Stimulated activated CD4-positive, alpha-beta T cell treated with anti-CD3 and anti-CD28 coated beads, Interleukin-15, amount 100 ng/mL, for 48 hours (primary cell): ENCODE measurements around the gene FOXD2.

ENCODE experiments used
- DNase-seq, 2 donors: peaks; one replicate each; pipeline ENCODE4 v3.0.0-alpha.2; 2020; ENCODE audit warnings: low read depth in 2 of 2

Gene FOXD2

DNA sequence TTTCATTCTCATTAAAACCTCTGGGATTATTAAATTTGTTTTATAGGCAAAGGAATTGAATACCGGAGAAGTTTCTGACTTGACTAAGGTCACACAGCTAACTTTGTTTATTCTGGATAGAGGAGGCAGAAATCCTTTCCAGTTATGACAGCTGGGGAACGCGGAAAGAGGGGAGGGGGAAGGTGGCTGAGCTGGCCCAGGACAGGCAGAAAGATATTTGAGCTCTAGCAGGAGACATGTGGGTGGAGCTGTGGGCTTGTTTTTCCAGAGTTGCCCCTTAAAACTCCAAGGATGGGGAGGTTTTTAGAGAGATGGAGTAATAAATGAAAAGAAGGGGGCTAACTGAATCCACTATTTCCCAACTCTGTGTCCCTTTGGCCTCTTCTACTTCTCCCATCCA is 27.8 kb downstream of the FOXD2 start:
- no peak for DNase-seq

DNA sequence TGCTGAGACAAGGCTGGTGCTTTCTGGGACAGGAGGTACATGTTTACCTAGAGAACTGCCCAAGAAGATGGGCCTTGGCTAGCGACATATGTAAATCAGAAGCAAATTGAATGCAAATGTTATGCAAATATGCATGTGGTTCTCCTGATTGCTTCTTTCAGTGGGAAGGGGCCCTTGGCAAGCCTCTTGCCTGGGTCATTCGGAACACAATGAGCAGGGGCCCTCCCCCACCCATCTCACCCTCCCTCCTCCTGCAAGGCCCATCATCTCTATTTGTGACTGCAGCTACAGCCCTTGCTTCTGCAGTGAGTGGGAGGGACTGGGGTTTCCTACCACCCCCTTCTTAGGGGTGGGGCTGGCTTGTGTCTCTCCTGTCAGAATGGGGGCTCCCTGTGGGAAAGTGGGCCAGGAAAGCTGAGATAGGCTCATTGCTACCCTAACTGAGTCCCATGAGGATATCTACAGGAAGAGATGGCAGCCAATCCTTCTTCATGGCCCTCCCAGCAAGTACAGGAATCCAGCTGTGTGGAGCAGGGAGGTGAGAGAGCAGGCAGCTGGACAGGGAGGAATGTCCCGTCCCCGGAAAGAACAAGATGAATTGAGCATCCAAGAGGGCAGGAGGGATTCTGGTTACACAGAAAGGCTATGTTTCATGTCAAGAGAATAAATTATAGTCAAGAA is 31.0 kb downstream of the FOXD2 start:
- no peak for DNase-seq

DNA sequence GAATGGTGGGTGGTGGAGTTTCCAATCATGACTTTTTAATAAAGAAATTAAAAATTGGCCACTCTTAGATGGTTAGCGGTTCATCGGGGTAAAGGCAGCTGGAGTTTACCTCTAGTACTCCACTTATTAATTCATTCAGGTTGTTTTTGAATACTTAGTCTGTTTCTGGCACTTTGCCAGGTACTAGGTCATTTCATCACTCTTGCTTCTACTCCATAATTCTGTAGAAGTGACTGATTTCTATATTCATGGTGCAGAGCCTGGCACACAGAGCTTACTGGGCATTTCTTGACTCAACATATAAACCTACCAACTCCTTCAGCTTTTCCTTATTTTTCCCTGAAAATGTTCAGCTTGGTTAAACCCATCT is 31.5 kb downstream of the FOXD2 start:
- no peak for DNase-seq

DNA sequence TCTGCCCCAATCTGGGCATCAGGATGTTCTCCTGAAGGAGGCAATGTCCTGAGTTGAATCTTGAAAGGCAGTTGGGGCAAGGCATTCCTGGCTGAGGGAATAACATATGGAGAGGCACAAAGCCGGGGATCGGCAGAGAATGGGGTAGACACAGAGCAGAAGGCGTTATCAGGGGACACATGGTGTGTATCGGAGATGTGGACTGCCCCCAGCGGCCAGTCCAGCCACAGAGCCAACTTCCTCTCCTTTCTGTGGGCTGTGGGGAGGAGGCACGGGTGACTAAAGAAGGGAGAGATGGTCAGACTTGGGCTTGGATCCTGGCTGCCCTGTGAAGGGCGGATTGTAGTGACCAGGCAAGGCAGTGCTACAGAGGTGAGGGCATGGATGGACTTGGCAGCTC is 32.1 kb downstream of the FOXD2 start:
- DNase-seq, result no peak

DNA sequence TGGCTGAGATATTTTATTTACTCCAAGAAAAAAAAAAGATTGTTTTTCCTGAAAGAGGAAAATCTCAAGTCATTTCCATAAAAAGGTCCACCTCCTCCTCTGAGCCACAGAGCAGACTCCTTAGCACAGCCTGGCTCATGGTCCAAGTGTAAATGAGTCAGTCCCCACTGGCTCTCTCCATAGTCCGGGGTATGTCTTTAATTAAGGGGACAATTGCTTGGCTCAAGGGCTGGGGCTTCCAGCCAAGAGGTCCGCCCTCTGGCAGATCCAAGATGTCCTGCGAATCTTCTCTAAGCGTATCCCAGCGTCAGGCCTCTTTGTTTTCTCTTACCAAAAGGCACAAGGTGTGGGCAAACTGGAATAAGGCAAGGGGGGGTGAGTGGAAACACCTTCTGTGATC is 33.3 kb downstream of the FOXD2 start:
- DNase-seq, result no peak

DNA sequence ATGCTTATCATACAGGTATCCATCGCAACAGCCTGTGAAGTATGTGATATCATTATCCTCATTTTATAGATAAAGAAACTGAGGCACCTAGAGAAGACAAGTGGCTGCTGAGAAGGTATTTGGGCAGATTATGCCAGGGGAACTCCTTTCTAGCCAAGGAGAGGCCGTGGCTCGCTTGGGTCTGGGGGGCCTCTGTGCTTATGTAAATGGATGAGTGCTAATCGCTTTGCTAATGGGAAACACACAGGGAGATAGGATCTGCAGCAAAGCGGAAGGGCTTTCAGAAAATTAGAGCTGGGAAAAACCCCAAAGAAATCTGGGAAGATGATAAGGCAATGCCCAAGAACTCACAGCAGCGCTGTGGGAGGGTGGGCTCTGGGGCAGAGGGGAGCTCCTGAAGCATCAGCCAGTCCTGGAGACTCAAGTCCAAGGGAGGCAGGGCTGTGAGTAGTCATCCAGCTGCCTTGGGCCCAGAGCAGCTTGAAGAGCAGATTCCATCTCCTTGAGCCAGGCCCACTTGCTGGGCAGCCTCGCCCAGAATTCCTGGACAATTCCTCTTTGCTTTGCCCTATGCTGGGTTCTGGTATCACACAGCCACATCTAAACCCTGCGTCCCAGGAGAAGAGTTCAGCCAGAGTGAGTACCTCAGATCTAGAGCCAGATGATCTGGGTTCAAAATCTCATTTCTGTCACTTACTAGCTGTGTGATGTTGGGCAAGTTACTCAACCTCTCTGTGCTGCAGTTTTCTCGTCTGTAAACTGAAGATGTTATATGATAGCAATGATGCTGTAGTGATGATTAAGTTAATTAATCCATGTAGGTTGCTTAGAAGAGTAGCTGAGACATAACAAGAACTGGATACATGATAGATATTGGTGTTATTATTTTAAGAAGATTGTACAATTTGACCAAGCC is 36.7 kb downstream of the FOXD2 start:
- no peak for DNase-seq

DNA sequence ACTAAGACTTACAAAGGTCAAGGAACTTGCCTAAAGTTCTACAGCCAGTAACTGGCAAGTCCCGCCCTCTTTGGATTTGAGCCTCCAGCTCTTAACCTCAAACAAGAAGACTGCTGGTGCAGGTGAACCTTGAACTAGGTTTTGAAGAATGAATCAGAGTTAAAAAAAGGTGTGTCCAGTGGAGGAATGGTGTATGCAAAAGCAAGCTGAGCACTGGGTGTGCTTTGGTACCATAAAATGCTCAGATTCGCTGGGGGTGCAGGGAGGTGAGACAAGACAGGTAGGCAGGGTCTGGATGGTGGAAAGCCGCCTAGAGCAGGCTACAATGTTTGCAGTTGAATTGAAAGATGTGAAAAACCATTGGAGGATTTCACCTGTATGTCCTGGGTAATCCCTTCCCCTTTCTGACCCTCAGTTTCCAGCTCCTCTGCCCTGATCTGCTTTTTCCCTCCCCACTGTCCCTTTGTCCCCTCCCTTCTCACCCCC is 39.8 kb downstream of the FOXD2 start:
- no peak for DNase-seq

DNA sequence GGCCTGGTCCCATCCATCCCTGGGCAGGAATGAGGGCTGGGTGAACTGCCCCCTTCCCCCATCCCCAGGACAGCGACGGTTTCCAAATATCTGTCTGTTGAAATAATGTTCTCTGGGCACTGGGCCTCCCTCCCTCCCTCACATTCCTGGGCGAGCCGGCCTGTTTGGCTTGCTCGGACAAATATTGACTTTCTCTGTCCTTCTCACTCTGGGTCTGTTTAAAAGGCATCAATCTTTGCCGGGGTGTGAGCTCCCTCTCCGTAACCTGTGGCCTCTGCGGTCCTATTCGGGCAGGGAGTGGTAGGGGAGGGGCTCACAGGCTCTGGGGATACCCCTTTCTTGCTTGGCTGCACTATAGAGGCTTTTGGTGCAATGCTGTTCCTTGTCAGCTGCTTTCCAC is 40.2 kb downstream of the FOXD2 start:
- DNase-seq, result no peak

DNA sequence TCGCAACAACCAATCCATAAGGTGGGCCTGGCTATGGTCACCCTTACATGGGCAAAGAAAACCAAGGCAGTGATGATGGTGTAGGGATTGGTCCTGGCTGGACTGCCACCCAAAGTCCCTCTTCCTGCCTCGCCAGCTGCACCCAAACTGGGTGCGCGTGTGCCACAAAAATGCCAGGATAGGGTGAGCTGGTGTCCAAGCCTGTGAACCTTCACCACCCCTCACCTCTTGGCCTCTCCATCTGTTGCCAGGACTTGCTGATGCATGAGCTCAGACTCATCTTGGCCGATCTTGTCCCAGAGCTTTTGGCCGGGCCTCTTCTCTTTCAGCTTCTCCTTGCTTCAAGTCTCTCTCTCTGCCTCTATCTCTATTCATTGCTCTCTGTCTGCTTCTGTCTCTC is 41.8 kb downstream of the FOXD2 start:
- no peak for DNase-seq

DNA sequence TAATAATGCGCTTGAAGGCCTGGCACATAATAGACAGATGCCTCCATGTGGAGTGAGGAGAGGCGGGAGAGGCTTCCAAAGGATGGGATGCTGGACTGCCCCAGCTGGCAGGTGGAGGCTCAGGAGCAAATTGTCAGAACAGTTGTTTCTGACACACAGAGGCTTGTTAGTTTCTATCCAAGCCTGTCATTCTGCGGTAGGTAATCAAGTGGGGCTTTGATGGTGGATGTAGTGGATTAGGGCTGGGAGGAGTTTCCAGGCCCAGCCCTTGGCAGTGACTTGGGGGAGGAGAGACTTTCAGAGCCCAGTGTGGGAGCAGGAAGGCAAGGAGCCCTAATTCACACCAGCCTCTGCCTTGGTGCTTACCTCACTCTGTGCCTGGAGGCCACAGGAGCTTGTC is 44.1 kb downstream of the FOXD2 start:
- DNase-seq, result no peak

DNA sequence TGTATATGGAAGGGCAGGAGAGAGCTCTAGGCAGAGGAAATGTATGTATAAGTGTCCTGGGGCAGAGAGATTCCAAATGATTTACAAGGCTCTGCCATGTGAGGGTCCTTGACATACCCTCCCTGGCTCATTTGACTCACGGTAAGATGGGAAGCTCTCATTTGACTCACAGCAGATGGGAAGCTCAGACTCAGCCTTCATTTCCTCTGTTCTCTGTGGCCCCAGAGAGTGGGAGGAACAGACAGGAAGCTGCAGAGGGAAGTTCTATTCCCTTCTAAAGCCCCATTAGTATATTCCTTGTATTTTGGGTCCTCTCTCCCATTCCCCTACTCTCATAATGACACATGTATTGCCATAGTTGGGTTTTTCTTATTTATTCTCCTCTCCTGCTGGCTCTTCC is 44.9 kb downstream of the FOXD2 start:
- DNase-seq, result no peak

DNA sequence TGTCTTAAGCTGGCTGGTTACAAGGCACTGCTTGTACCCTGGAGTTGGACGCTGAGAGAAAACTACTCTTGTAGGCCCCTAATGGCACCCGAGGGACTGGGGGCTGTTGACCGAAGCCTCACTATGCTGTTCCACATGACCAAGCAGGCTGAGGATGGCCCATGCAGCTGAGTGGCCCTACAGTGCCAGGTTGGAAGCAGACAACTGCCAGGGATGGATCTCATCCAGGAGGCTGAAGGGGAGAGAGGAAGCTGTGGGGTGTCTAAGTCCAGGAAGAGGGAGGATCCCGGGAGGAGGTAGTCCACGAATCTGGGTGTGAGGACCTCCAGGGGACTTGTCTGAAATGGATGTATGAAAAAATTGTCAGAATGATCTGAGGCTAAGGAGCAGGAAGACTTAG is 45.8 kb downstream of the FOXD2 start:
- no peak for DNase-seq

DNA sequence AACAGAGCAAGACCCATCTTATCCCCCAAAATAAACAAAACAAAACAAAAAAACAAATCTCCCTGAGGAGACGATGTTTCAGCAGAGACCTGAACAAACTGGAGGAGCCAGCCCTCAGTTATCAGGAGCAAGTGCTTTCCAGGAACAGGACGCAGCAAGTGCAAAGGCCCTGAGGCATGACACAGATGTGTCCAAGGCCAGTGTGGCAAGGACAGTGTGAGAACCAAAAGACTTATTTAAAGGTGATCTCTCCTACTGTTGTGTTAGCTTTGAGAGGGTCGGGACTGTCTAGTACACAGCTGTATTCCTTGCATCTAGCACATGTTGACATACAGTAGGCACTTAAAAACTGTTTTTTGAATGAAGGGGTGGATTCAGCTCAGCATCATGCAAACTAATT is 48.0 kb downstream of the FOXD2 start:
- DNase-seq, result no peak

DNA sequence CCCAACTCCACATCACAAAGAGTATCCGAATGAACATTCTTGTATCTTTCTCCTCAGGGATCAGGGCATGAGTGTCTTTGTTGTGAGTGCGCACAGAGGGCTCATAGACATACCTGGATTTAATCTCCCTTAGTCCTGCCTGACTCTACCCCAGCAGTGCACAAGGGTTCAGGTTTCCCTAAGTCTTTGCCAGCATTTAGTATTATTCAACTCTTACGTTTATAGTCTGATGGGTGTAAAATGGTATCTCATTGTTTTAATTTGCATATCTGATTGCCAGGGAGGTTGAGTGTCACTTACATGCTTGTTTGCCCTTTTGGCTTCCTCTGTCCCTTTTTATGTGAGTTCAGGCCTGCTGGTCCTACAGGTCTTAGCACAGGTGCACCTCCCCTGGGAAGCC is 49.5 kb downstream of the FOXD2 start:
- DNase-seq, result no peak

DNA sequence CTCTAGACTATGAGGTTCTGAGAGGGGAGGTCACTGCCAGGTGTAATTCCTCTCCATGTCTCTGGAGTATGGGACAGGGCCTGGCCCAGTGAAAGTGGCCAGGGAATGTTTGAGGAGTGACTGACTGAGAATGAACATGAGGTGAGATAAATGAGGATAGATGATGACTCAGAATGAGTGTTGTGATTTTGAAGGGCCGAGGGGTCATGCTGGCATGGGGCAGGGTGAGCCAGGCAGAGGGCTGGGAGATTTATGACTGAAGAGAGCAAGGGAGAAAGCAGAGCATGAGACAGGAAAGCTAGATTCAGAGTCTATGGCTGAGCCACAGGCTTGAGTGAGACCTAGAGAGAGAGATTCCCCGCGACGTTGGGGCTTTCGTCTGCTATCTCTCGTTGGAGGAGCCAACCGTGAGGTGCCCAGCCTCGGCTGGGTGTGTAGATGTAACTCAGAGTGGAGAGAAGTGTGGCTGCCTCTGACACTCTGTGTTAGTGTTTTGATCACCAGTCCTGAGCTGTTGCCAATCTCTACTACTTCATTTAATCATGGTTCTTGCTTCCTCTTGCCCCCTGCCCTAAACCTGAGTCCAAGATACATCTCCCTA is 50.1 kb downstream of the FOXD2 start:
- no peak for DNase-seq
